GM18858 (cell line): ENCODE measurements around the gene EVA1A.

ENCODE experiments used
- ATAC-seq: cut with Tn5 transposase; IDR thresholded peaks from one replicate; pipeline ENCODE4 v1.9.1; 2021; ENCODE audit not compliant: unreplicated experiment

EVA1A gene

DNA sequence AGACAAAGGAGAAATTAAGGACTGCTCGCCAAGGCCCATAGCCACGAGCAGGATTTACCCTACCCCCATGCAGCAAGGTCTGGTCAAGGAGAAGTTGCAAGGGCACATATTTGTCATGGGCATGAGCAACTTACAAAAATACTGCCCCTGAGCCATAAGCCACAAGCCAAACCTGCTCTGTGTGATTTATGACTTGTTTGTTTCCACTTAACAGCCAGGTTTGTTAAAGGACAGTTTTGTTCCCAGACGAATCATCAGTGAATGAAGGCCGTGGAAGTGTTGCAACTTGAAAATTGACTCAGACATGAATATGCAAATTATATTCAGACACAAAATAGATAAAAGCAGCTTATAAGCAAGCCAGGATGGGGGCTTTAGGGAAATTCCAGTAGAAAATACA, 31.3 kb upstream of the EVA1A start:
- ATAC-seq = no peak

DNA sequence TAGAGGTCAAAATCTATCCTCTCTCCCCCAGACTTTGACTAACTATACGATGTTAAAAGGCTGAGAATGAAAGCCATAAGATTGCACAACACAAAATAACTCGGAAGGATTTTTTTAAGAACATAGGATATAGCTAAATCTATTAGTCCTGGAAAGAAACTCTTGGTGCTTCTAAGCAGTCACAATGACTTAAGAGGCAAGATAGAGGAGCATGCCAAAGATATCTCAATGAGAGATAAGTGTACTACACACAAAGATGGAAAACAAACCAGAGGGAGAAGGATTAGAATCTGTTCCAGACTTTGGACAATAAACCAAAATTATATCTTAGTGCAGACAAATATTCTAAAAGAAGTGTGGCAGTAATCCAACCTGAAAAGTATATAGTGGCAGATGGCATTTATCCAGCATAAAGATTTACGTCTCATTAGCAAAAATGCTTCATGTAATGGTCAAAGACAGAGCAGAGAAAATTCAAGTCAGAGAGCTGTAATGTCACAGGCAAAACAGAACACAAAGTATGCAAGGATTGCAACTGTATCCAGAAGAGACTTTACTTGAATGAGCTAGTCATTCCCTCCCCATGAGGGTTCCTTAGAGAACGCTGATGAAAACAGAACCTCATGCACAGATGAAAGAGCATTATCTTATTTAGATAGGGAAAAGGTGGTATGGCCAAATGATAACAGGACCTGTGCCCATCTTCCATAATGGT, 28.8 kb upstream of the EVA1A start:
- no peak for ATAC-seq

DNA sequence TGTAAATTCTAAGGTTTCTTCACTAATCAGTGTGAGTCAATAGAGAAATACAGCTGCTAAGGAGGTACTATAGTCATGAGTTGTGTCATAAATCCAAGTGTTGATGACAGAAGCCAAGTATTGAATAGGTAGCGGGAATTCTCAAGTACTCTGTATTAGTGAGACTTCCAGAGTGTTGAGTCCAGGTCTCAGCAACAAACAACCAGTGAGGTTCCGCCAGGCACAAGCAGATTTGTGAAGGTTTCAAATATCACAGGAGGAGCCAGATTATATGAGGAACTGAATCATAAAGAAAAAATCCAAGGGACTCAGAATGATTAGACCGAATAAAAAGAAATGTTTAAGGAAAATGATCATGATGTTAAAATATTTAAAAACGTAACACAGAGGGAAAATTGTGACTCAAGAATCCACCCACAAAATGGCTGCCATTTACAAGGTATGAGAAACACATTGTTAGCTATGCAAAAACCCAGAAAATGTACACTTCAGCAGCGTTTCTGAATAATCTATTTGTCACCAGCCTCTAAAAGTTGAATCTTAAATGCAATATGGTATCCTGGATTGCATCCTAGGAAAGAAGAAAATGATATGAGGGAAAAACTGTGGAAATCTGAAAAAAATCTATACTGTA, 27.3 kb upstream of the EVA1A start:
- ATAC-seq = no peak

DNA sequence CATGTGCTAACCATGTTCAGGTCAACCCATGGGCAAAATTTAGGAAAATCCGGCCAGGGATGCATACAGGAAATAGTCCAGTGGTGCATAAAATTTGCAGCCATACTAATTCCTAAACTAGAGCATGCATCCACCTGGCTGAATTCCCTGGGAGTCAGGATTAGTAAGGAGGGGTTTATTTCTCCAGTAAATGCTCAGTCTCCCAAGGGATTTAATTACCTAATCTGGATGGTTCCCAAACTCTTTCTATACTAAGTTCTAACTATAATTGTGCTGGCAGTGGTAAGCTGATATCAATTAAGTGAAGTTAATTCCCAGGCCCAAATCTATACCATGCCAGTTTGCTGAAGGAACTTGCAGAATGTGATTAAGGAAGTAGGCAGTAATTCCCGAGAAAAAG, 26.2 kb upstream of the EVA1A start:
- ATAC-seq = no peak

DNA sequence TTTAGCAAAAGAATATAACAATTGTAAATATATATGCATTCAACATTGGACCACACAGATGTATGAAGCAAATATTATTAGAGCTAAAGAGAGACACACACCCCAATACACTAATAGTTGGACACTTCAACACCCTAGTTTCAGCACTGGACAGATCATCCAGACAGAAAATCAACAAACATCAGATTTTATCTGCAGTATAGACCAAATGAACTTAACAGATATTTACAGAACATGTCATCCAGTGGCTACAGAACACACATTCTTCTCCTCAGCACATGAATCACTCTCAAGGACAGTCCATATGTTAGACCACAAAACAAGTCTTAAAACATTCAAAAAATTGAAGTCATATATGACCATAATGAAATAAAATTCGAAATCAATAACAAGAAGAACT, 22.1 kb upstream of the EVA1A start:
- no peak for ATAC-seq

DNA sequence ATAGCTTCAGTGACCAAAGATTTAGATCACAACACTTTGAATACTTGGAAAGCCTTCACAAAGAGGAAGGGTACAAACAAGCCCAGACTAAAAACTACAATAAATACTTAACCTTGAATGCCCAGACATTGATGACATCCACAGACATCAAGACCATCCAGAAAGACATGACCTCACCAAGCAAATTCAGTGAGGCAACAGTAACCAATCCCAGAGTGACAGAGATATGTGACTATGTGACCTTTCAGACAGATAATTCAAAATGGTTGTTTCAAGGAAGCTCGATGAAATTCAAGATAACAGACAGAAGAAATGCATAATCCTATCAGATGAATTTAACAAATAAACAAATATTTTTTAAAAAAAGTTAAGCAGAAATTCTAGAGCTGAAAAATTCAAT, 19.9 kb upstream of the EVA1A start:
- no peak for ATAC-seq

DNA sequence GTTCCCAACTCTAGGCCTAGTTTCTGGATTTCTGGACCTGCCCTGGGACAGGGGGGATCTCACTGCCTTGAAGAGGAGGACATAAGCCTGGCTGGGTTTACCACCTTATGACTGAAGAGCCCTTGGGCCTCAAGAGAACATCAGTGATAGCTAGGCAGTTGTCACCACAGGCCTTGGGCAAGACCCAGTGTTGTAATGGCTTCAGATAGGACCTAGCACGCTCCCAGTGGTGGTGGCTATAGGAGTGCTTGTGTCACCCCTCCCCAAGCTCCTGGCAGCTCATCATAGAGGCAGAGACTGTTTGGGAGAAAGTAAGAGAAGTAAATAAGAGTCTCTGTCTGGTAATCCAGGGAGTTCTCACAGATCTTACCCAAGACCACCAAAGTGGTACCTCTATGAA, 19.4 kb upstream of the EVA1A start:
- no peak for ATAC-seq

DNA sequence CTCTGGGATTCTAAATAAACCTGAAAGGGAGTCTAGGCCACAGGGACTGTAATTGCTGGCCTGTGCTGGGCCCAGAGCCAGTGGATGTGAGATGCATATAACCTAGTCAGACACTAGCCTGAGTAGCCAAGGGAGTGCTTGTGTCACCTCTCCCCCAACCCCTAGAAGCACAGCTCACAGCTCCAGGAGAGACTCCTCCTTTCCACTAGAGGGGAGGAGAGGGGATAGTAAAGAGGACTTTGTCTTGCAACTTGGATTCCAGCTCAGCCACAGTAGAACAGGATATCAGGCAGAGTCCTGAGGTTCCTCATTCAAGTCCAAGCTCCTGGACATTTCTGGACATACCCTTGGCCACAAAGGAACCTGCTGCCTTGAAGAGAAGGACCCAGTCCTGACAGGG, 18.4 kb upstream of the EVA1A start:
- no peak for ATAC-seq

DNA sequence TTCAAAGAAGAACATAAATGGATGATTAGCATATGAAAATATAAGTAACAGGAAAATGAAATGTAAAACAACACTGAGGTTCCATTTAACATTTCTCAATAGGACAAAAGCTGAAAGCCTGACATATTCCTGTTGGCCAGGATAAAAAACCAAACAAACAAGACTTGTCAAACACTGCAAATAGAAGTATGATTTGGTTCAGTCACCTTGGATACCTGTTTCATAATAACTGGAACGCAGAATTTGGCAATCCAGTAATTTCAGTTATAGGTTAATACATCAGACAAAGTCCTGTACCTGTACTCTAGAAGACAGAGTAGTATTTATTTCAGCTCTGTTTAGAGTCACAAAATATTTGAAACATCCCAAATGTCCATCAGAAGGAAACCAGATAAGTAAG, 16.5 kb upstream of the EVA1A start:
- no peak for ATAC-seq

DNA sequence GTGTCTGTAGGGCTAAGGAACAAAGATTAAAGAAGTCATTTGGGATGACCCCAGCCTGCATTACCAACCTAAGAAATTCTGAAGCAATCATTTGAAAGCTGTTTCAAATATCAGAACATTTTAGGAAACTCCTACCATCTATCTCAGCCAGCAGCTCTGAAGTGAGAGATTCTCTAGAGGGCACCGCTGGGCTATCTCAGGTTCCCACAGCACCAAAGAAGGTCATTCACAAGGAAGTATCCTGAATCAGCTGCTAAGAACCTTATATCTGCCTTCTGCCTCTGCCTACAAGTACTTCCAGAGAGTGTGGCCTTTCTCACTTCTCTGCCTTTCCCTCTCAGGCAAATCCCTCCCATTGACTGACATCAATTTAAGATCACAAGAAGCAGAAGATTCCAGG, 13.4 kb upstream of the EVA1A start:
- ATAC-seq = no peak

DNA sequence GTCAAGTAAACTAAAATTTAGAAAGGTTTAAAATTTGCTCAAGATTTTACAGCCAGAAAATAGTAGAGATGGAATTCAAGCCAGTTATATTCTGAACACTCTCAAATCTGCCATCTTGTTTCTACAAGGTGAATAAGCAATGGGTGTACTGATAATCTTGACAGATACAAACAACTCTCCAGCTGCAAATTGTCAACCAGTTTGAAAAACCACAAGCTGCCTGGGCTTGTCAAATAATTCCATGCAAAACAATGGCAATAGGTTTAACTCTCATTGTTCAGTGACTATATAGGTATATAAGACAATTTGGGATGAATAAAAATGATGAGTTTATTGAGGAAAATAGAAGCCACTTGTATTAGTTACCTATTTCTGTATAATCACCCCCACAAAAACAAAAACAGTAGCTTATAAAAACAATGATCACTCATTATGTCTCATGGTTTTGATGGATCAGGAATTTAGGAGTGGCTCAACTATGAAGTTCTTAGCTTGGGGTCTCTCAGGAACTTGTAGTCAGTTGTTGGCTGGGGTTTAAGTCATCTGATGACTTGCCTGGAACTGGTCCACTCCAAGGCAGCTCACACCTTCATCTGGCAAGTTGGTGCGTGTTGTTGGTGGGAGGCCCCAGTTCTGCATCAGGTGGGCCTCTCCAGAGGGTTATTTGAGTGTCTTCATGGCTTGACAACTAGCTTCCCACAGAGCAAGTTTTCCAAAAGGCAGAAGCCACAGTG, 12.6 kb upstream of the EVA1A start:
- ATAC-seq = no peak

DNA sequence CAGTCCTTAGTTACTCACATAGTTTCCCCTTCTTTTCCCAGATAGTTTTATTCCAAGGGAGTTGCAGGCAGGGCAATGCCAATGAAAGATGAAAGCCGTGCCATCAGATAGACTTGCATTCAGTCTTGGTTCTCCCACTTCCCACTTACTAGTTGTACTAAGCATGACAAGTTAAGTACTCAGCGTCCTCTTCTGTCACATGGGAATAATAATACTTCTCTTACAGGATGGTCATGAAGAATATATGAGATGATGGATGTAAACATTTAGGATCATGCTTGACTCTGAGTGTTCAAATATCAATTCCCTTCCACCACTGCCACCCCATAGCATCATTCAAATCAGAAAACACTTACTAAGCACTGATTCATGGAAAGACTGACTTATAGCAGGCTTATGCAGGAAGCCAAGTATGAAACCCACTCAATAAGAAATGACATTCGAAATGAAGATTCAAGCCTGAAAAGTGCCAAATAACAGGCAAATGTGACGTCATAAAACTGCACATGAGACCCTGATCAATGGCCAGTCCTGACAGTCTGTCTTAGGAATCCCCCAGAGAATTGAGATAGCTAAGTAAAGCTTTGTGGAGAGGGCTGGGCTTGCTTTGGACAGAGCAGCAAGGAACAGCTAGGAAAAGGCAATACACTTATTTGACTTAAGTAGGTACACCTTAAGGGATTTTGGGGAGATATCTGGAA, 11.1 kb upstream of the EVA1A start:
- no peak for ATAC-seq

DNA sequence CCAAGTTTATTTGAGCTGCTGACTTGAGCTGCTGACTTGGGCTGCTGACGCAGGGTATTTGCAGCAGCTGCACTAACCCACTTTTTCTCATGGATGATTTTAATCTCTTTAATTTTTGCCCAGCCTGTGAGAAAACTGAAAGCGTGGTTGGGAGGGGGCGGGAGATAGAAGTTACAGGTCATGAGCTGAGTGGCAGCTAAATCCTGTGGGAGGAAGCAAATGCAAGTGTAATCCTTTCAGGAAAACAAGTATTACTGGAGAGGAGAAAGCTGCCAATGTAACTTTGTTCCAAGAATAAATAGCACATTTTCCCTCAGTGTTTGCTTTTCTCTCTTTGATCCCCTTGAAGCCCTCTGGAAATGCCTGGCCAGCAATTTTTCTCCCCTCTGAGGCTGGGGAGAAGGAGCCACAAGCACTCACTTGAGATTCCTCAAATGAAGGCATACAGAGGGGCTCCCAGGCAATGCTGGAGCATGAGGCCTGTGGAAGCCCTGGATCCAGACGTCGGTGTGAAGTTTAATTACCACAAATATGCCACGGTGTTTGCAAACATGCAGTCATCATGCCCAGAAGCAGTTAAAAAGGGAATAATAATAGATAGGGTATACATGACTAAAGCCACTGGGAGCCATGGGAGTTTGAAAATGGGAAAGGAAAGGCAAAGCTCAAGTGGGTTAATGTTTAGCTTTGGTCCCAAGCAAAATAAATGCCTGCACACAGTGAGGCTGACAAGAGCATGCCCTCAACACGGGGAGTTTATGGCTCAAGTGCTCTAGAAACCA, 10.4 kb upstream of the EVA1A start:
- ATAC-seq = no peak

DNA sequence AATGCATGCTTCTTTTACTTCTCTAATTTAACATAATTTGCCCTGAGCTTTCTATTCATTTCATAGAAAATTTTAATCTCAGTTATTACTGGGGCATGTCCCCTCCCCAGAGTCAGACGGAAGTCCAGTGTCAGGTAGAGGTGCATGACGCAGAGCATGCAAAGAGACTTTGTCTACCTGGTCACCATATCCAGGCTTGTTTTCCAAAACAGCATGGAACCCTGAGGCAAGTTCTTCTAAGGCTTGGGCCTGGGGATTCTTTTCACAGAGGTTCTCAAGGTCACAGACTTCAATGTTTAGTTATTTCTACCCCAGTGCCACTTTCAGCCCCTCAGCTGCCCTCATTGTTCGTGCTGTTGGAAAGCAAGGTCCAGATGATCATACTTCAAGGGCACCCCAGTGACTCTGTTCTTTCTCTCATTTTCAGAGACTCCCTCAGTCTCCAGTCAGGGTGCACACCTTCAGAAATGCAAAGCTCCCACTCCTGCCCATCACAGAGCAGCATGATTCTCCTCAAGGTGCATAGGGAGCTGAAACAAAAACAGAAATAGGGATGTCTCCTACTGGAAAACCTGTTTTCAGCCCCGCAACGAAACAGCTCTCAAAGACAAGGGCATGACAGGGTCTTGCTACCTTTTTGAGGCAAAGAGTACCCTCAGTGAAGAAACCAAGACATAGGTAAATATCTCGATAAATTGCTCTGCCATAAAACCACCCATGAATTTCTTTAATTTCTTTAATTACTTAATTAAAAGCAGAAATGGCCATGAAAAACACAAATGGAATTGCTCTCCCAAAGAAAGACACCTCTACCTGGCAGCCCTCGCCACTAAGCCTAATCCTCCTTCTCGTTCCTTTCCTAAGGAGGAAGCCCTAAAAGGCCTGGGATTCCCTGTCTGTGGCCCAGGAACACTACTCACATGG, 9.5 kb upstream of the EVA1A start:
- ATAC-seq = no peak

DNA sequence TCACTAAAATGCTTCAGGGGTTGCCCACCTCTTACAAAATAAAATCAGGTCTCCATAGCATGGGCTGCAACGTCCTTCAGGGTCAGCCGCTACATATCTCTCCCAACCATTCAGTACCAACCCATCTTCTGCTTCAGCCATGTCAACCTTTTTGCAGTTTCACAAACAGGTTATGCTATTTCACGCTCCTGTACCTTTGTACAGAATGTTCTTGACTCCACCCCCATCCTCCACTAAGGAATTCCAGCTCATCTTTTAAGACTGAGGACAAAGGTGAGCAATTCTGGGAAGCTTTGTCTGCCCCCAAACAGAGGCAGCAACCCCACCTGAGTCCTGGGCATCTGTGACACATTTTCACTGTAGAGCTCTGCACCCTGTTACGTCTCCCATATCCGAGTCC, 8.8 kb upstream of the EVA1A start:
- ATAC-seq = no peak

DNA sequence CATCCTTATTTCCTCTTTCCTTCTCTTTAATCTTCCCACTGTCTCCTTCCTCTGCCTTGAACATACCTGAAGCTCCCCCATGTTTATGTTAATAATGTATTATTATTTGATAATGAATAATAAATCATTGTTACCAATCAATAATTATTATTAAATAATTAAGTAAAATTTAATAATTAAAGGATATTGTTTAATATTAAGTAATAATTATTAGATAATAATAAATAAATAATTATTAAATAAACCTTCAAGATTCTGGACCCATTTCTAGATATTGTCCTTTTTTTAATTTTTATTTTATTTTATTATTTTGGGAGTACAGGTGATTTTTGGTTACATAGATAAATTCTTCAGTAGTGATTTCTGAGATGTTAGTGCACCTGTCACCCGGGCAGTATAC, 7.4 kb upstream of the EVA1A start:
- no peak for ATAC-seq

DNA sequence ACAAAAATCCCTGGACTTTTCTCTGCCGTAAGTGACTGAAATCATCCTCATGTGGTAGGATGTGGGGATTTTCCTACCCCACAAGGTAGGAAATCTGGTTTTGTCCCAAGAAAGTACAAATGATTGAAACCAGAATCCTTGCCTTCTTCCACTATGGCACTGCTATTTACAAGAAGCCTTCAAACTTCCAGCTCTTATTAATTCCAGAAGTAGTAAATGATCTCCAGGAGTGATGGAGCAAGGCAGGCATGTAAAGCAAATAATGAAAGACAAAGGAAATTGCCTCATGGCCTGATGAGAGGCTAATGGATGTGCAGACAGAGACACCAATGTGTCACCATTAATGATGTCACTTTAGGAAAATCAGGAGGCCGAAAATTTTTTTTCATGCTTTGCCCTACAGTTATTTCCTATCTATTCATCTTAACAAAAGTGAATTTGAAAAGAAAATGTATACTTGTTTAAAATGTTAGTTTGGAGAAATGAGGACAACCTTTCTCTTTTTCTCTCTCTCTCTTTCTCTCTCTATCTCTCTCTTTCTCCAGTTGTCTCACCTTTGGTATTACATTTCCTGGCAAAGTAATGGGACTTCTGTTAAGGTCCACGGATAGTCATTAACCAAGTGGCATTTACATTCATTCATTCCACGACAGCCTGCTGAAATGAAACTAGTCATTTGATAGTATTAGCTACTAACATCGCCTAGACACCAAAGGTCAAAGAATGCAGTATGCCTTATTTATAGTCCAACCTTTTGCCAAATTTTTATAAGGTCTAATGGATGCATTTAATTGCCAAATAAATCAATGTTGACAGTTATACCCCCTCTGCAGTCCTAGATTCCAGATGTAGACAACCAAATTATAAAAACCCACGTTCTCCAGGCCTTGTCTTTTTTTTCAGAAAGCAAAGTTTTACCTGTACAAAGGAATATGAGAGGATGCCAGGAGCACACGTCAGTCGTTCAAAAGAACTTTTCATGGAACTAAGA, 5.0 kb upstream of the EVA1A start:
- ATAC-seq = no peak

DNA sequence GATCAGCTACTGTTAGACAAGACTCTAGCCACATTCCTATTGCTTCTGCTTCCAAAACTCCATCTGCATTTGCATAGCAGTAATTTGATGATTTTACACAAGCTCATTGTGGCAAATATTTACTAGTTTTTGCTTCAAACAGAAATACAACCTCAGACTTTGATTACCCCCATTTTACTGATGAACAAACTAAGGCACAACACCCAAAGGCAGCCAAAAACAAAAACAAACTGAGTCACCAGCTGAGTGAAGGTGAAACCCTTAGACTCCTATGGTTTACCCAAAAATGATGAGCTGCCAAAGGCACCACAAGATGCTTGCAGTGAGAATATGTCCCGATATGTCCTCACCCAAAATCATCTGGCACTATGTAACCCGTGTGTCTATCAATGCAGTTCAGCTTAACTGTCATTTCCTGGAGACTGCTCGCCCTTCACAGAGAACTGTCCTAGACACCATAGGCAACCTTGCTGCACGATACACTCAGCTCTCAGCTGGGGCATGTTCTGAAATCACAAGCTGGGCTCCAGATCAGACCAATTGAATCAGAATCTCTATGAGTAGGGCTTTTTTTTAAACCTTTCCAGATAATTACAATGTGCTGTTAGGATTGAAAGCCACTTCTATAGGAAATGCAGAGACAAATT, 4.1 kb upstream of the EVA1A start:
- no peak for ATAC-seq
